Prostate gland (tissue), 2 donors: ENCODE results near the gene COPG2. TPM values are rescaled to one million over a fixed set of nuclear protein-coding genes. Genes with fewer than 3 reads are reported as not detected.
A peak's percentile ranks its signal among the peaks of the same experiment; 100 is the strongest.

Experiments
- DNase-seq: peaks from one replicate; pipeline ENCODE4 v3.0.0-alpha.2; 2019; ENCODE audit warnings: low spot score
- H3K27ac ChIP-seq, 2 donors: fragments of 200-600 bp; sonication (generic); 2 replicates each; pipeline ENCODE4 v1.5.1; 2017 to 2019
- H3K27me3 ChIP-seq: fragments of 200-600 bp; sonication (generic); replicated peaks from 2 replicates; pipeline ENCODE4 v1.5.1; 2019; ENCODE audit not compliant: insufficient read depth
- H3K36me3 ChIP-seq, 2 donors: fragments of 200-600 bp; sonication (generic); 1 replicate in 1 of 2; 2 replicates in 1 of 2; pipeline versions ENCODE4 v1.5.1 to v1.8.1; 2017 to 2019
- H3K4me1 ChIP-seq: fragments of 200-600 bp; sonication (generic); replicated peaks from 2 replicates; pipeline ENCODE4 v1.5.1; 2019
- H3K4me3 ChIP-seq, 2 donors: fragments of 200-600 bp; sonication (generic); 2 replicates each; pipeline ENCODE4 v1.5.1; 2017 to 2019
- H3K9me3 ChIP-seq: fragments of 200-600 bp; sonication (generic); 2 replicates; pipeline ENCODE4 v1.5.1; 2017
- POLR2A ChIP-seq: fragments of 450-650 bp; IDR thresholded peaks from one replicate; pipeline ENCODE4 v1.6.1; 2016; ENCODE audit warnings: antibody characterized with exemption, mild to moderate bottlenecking
- POLR2AphosphoS5 ChIP-seq: sonication (generic); formaldehyde crosslinking; IDR thresholded peaks from one replicate; pipeline ENCODE4 v1.6.1; 2017; ENCODE audit warnings: antibody characterized with exemption
- WGBS: methylation state at CpG from one replicate; pipeline ENCODE4 v1.1.5; 2018; 5-methylcytosine and 5-hydroxymethylcytosine counted together
- intact Hi-C: fragments of 100-400 bp; cut with DNase I; formaldehyde crosslinking; loops from one replicate; pipeline ENCODE4 v1.14.2; 2022
- total RNA-seq, 2 donors: library from RNA; depleted of rRNA; stranded (reverse); fragments of >200 nt; gene quantifications; one replicate each; pipeline ENCODE4 v1.1.0, GENCODE V29; 2016
- TF ChIP-seq, protein P1 (sequence below), 4 experiments: fragments of 200-600 bp in 2 of 4; fragments of 450-650 bp in 2 of 4; sonication (generic) in 2 of 4; IDR thresholded peaks; 1 replicate in 3 of 4; 2 replicates in 1 of 4; pipeline ENCODE4 v1.5.1; 2016 to 2019; ENCODE audit warnings: antibody characterized with exemption in 4 of 4, mild to moderate bottlenecking in 2 of 4, moderate library complexity in 2 of 4

Gene COPG2
- total RNA-seq, 2 donors from 2014 or later = 15.3 to 46.1 TPM

DNA sequence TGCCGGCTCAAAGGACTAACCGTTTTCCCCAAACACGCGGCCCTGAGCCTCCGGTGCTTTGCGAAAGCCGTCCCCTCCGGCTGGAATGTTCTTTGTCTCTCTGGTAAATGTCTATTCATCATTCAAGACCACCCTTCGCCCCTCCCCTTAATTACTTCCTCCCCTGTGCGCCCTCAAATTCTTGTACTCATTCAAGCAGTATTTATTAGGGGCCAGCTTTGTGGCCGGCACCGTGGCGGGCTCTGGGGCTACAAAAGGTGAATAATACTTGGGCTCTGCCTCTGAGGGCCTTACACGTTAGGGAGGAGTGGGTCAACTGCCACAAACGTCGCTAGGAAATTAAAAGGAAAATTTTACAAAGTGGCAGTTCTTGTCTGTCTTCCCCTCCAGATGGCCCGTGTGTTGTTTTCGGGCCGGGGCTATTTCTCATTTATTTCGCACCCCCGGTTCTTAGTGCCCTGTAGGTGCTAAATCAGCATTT is 178.2 kb downstream of the COPG2 start:
- peaks cover 4% of the 10 kb centered on the region for H3K4me1 ChIP-seq
- no peaks in the 10 kb centered on the region for H3K36me3 ChIP-seq
- H3K9me3 ChIP-seq = no peaks in the 10 kb centered on the region
- intact Hi-C loops = no loop called here
- H3K27ac ChIP-seq = no peak overlapping the region
- 71% methylated on average over 21 of the region's 21 CpGs for WGBS
- no peak for DNase-seq
- TF ChIP-seq POLR2AphosphoS5 (no peak), POLR2A (no peak)
- TF ChIP-seq, protein P1, sequence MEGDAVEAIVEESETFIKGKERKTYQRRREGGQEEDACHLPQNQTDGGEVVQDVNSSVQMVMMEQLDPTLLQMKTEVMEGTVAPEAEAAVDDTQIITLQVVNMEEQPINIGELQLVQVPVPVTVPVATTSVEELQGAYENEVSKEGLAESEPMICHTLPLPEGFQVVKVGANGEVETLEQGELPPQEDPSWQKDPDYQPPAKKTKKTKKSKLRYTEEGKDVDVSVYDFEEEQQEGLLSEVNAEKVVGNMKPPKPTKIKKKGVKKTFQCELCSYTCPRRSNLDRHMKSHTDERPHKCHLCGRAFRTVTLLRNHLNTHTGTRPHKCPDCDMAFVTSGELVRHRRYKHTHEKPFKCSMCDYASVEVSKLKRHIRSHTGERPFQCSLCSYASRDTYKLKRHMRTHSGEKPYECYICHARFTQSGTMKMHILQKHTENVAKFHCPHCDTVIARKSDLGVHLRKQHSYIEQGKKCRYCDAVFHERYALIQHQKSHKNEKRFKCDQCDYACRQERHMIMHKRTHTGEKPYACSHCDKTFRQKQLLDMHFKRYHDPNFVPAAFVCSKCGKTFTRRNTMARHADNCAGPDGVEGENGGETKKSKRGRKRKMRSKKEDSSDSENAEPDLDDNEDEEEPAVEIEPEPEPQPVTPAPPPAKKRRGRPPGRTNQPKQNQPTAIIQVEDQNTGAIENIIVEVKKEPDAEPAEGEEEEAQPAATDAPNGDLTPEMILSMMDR (IDR thresholded peaks at IDR 0.05) = no peak
- no peak overlapping the region for H3K4me3 ChIP-seq
- H3K27me3 ChIP-seq = no peaks in the 10 kb centered on the region

DNA sequence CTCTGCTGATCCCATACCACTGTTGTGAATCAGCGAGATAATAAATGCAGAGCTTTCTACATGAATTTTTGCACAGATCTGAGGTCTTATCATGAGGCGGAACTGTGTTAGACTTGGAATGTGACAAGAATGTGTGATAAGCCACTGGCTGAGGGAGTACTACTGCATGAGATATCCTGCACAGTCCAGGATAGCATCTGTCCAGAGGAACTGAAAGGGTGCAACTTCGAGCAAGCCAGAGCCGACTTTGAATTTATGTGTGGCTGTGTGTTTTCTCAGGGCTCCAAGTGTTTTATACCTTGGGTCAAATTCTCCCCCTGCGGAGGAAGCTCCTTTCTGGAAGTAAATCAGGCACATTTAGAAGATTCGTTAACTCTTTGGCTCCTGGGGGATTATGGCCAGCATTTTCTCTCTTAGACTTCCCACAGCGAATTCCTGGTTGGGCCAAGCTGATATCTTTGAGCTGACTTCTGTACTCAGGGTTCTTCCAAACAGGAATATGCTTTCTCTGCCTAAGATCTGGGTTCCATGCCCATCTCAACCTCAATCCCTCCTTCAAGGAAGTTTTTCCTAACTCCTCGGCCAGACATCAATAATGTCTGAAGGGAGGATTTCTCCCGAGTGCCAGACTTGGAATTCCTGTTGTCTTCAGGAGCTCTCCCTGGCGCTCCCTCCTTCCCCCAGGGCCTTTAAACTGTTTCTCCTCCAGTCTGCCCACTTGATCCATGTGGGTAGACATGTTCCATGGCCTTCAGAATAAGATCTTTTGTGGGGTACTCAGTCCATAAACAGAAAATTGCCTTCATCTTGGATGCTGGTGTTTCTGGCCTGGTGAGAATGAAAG is 179.2 kb downstream of the COPG2 start:
- no peak overlapping the region for H3K4me3 ChIP-seq
- H3K27ac ChIP-seq = no peak overlapping the region
- TF ChIP-seq POLR2AphosphoS5 = no peak
- no peak for TF ChIP-seq POLR2A
- TF ChIP-seq, protein P1 (IDR thresholded peaks at IDR 0.05) = no peak
- intact Hi-C loops = no loop called here
- no peaks in the 10 kb centered on the region for H3K27me3 ChIP-seq
- H3K4me1 ChIP-seq = peaks cover 4% of the 10 kb centered on the region
- no peak for DNase-seq
- 38% methylated on average over 10 of the region's 10 CpGs for WGBS
- H3K9me3 ChIP-seq = no peaks in the 10 kb centered on the region
- no peaks in the 10 kb centered on the region for H3K36me3 ChIP-seq

DNA sequence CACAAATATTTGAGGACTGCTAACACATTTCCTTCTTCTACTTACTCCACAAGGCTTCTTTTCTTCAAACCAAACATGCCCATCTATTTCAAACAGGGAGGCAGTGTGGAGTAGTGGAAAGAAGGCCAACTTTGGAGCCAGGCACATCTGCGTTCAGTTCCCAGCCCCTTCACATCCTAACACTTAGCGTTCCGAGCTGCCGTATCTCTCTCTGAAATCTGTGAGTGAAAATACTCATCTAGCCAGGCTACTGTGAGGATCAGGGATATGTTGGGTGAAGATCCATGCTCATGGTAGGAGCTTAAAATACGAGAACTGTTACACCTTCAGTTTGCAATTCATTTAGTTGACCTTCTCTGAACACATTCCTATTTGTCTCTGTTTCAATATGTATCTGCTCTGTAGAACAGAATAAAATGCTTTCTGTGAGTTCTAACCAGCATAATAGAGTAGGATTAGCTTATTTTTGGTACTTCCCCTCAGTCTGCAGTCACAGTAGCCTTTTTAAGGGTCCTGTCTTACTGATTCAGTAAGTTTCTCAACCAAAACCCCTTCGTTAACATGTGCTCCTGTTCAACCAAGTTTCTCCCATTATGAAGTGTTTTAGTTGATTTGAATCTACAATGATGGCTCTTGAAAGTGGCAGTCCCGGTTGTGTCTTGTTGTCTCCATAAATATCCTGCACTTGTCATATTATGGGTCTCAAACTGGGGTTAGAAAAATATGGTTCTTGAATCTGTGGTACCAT is 180.0 kb downstream of the COPG2 start:
- peak overlapping the region in 1 of 2 donors; percentile 4 for H3K27ac ChIP-seq
- peaks cover 4% of the 10 kb centered on the region for H3K4me1 ChIP-seq
- no peak overlapping the region for H3K4me3 ChIP-seq
- intact Hi-C loops = no loop called here
- DNase-seq = no peak
- no peaks in the 10 kb centered on the region for H3K9me3 ChIP-seq
- no peaks in the 10 kb centered on the region for H3K27me3 ChIP-seq
- no peaks in the 10 kb centered on the region for H3K36me3 ChIP-seq
- TF ChIP-seq POLR2AphosphoS5 (no peak), POLR2A (no peak)
- TF ChIP-seq, protein P1 (IDR thresholded peaks at IDR 0.05) = no peak
- WGBS = 45% methylated on average over 7 of the region's 7 CpGs

DNA sequence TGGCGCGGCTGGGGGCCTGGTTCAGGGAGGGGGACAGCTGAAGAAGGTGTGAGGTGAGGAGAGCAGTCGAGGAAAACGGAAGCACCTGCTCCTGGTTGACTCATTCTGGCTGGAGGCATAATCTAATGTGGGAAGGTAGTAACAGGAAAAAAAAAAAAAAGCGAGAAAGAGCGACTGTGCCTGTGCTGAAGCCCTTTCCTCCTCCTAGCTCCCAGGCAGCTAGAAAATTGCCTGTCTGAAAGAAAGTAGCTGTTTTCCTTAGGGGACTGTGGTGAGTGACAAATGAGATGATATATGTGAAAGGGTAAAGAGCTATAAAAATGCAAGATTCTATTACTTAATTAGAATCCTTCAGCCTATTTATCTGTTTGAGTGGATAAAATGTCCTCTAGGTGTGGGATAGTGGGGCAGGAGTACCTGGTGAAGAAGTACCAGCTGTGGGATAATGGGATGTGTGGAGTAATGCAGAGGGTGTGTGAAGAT is 181.6 kb downstream of the COPG2 start:
- Histone ChIP-seq H3K27me3 (no peaks in the 10 kb centered on the region), H3K27ac (peak overlapping the region in 1 of 2 donors; percentile 34), H3K4me3 (peak overlapping the region; percentile 33 to 45), H3K4me1 (peaks cover 4% of the 10 kb centered on the region), H3K36me3 (no peaks in the 10 kb centered on the region), H3K9me3 (no peaks in the 10 kb centered on the region)
- intact Hi-C loops = no loop called here
- no peak for DNase-seq
- no peak for TF ChIP-seq POLR2A
- 27% methylated on average over 6 of the region's 6 CpGs for WGBS
